Mesenchymal stem cell (in vitro differentiated cells and primary cell): ENCODE results near the gene RPL36.

Source experiments
- DNase-seq: peaks from one replicate; pipeline ENCODE4 v3.0.0-alpha.2; 2013
- H2AFZ ChIP-seq: one replicate; pipeline ENCODE4 v1.6.1; 2013; ENCODE audit warnings: low read depth, mild to moderate bottlenecking, control low read depth, inconsistent platforms, low read length, moderate library complexity
- H2AK5ac ChIP-seq: 2 replicates; pipeline ENCODE4 v1.6.1; 2013; ENCODE audit warnings: low read length, moderate library complexity, mild to moderate bottlenecking, inconsistent platforms; ENCODE audit not compliant: severe bottlenecking
- H2BK120ac ChIP-seq: one replicate; pipeline ENCODE4 v1.6.1; 2013; ENCODE audit warnings: low read depth, mild to moderate bottlenecking, inconsistent platforms, low read length, moderate library complexity
- H2BK12ac ChIP-seq, 2 experiments: one replicate each; pipeline ENCODE4 v1.6.1; 2013; ENCODE audit warnings: inconsistent platforms in 2 of 2, low read length in 2 of 2, mild to moderate bottlenecking in 2 of 2, moderate library complexity in 2 of 2, control low read depth in 1 of 2
- H2BK15ac ChIP-seq: one replicate; pipeline ENCODE4 v1.6.1; 2013; ENCODE audit warnings: mild to moderate bottlenecking, low read depth, inconsistent platforms; ENCODE audit not compliant: poor library complexity, severe bottlenecking
- H2BK5ac ChIP-seq: 2 replicates; pipeline ENCODE4 v1.6.1; 2013; ENCODE audit warnings: low read depth, mild to moderate bottlenecking, low read length, control low read depth, inconsistent platforms; ENCODE audit not compliant: poor library complexity, severe bottlenecking
- H3K14ac ChIP-seq, 2 experiments: one replicate each; pipeline ENCODE4 v1.6.1; 2013; ENCODE audit warnings: inconsistent platforms in 2 of 2, low read length in 2 of 2, control low read depth in 1 of 2, mild to moderate bottlenecking in 1 of 2, moderate library complexity in 1 of 2
- H3K18ac ChIP-seq, 2 experiments: one replicate each; pipeline ENCODE4 v1.6.1; 2013; ENCODE audit warnings: inconsistent platforms in 2 of 2, low read length in 2 of 2, control low read depth in 1 of 2, low read depth in 1 of 2, mild to moderate bottlenecking in 1 of 2
- H3K23ac ChIP-seq, 2 experiments: one replicate each; pipeline ENCODE4 v1.6.1; 2013; ENCODE audit warnings: inconsistent platforms in 2 of 2, low read length in 2 of 2, mild to moderate bottlenecking in 2 of 2, moderate library complexity in 2 of 2, control low read depth in 1 of 2
- H3K27ac ChIP-seq: 2 replicates; pipeline ENCODE4 v1.5.1; 2013; ENCODE audit warnings: mild to moderate bottlenecking, moderate library complexity, low read length, control low read depth, inconsistent platforms; ENCODE audit not compliant: poor library complexity, severe bottlenecking
- H3K27me3 ChIP-seq, 2 experiments: 2 replicates each; pipeline versions ENCODE4 v1.6.1 to v1.7.0; 2013; ENCODE audit warnings: low read length in 2 of 2, mild to moderate bottlenecking in 2 of 2, moderate library complexity in 2 of 2, control low read depth in 1 of 2, inconsistent platforms in 1 of 2; ENCODE audit not compliant: control insufficient read depth in 1 of 2, insufficient read depth in 1 of 2
- H3K36me3 ChIP-seq, 2 experiments: 2 replicates each; pipeline versions ENCODE4 v1.6.1 to v1.7.0; 2013; ENCODE audit warnings: low read length in 2 of 2, control low read depth in 1 of 2, inconsistent platforms in 1 of 2, low read depth in 1 of 2, mild to moderate bottlenecking in 1 of 2; ENCODE audit not compliant: insufficient read depth in 2 of 2, control insufficient read depth in 1 of 2
- H3K4ac ChIP-seq, 2 experiments: one replicate each; pipeline ENCODE4 v1.6.1; 2013; ENCODE audit warnings: inconsistent platforms in 2 of 2, low read length in 2 of 2, mild to moderate bottlenecking in 2 of 2, moderate library complexity in 2 of 2, control low read depth in 1 of 2, low read depth in 1 of 2
- H3K4me1 ChIP-seq: 2 replicates; pipeline ENCODE4 v1.6.1; 2013; ENCODE audit warnings: low read depth, low read length, control low read depth; ENCODE audit not compliant: control insufficient read depth, insufficient read depth
- H3K4me2 ChIP-seq: 2 replicates; pipeline ENCODE4 v1.6.1; 2013; ENCODE audit warnings: low read length, mild to moderate bottlenecking, inconsistent platforms; ENCODE audit not compliant: poor library complexity, severe bottlenecking
- H3K4me3 ChIP-seq, 2 experiments: 2 replicates each; pipeline versions ENCODE4 v1.5.1 to v1.7.0; 2013; ENCODE audit warnings: low read length in 2 of 2, mild to moderate bottlenecking in 2 of 2, control low read depth in 1 of 2, low read depth in 1 of 2; ENCODE audit not compliant: insufficient read depth in 1 of 2
- H3K79me1 ChIP-seq: replicated peaks from 2 replicates; pipeline ENCODE4 v1.6.1; 2013; ENCODE audit warnings: mild to moderate bottlenecking, control low read depth, low read length, inconsistent platforms; ENCODE audit not compliant: poor library complexity, severe bottlenecking
- H3K9ac ChIP-seq: 2 replicates; pipeline ENCODE4 v1.7.0; 2013; ENCODE audit warnings: mild to moderate bottlenecking, low read length, moderate library complexity
- H3K9me3 ChIP-seq: 2 replicates; pipeline ENCODE4 v1.7.0; 2013; ENCODE audit warnings: mild to moderate bottlenecking, low read length; ENCODE audit not compliant: control insufficient read depth
- H4K8ac ChIP-seq: one replicate; pipeline ENCODE4 v1.6.1; 2013; ENCODE audit warnings: inconsistent platforms, mild to moderate bottlenecking, low read length, moderate library complexity
- H4K91ac ChIP-seq: one replicate; pipeline ENCODE4 v1.6.1; 2013; ENCODE audit warnings: mild to moderate bottlenecking, low read length, inconsistent platforms
- WGBS: methylation state at CpG from one replicate; pipeline ENCODE4 v1.1.7; 2013; ENCODE audit warnings: mixed read lengths; 5-methylcytosine and 5-hydroxymethylcytosine counted together

The RPL36 gene

GRCh38 chr19:5672708-5673459, 17.2 kb upstream of the RPL36 start:
- H2BK15ac ChIP-seq = no peak overlapping the region
- no peak overlapping the region for H4K91ac ChIP-seq
- H3K36me3 ChIP-seq = peaks cover 31 to 54% of the 10 kb centered on the region in 2 experiments
- 97% methylated on average over 13 of the region's 13 CpGs for WGBS
- H2BK5ac ChIP-seq = no peak overlapping the region
- no peak overlapping the region for H3K9ac ChIP-seq
- no peak overlapping the region for H3K27ac ChIP-seq
- H3K9me3 ChIP-seq = no peaks in the 10 kb centered on the region
- no peak overlapping the region for H3K14ac ChIP-seq
- no peak overlapping the region for H3K23ac ChIP-seq
- peaks cover 12% of the 10 kb centered on the region for H3K79me1 ChIP-seq
- no peak overlapping the region for H3K18ac ChIP-seq
- H3K4me3 ChIP-seq = no peak overlapping the region
- no peak overlapping the region for H3K4ac ChIP-seq
- DNase-seq = no peak
- H3K4me1 ChIP-seq = peaks cover 4% of the 10 kb centered on the region
- H2BK12ac ChIP-seq = no peak overlapping the region
- no peak overlapping the region for H4K8ac ChIP-seq
- no peak overlapping the region for H3K4me2 ChIP-seq
- H3K27me3 ChIP-seq = no peaks in the 10 kb centered on the region
- no peak overlapping the region for H2AK5ac ChIP-seq
- H2BK120ac ChIP-seq = no peak overlapping the region
- H2AFZ ChIP-seq = no peak overlapping the region

- WGBS = 100% methylated on average over 1 of the region's 1 CpG
- no peak overlapping the region for H3K4ac ChIP-seq
- no peak overlapping the region for H3K18ac ChIP-seq
- H2BK120ac ChIP-seq = no peak overlapping the region
- no peaks in the 10 kb centered on the region for H3K27me3 ChIP-seq
- no peak overlapping the region for H3K9ac ChIP-seq
- no peak overlapping the region for H3K4me3 ChIP-seq
- no peak overlapping the region for H2AK5ac ChIP-seq
- peaks cover 28 to 54% of the 10 kb centered on the region in 2 experiments for H3K36me3 ChIP-seq
- H3K27ac ChIP-seq = no peak overlapping the region
- H4K91ac ChIP-seq = no peak overlapping the region
- H3K9me3 ChIP-seq = no peaks in the 10 kb centered on the region
- peaks cover 15% of the 10 kb centered on the region for H3K79me1 ChIP-seq
- no peak overlapping the region for H2BK5ac ChIP-seq
- H2BK12ac ChIP-seq = no peak overlapping the region
- no peak overlapping the region for H4K8ac ChIP-seq
- DNase-seq = no peak
- peaks cover 1% of the 10 kb centered on the region for H3K4me1 ChIP-seq
- H3K4me2 ChIP-seq = no peak overlapping the region
- H3K23ac ChIP-seq = no peak overlapping the region
- H2BK15ac ChIP-seq = no peak overlapping the region
- H2AFZ ChIP-seq = no peak overlapping the region
- no peak overlapping the region for H3K14ac ChIP-seq
Measured at GRCh38 chr19:5673752-5674151, 16.3 kb upstream of the RPL36 start.

GRCh38 chr19:5674714-5675113, 15.4 kb upstream of the RPL36 start:
- DNase-seq = no peak
- no peak overlapping the region for H3K4me3 ChIP-seq
- no peak overlapping the region for H3K4me2 ChIP-seq
- H3K14ac ChIP-seq = no peak overlapping the region
- no peak overlapping the region for H4K8ac ChIP-seq
- H3K27ac ChIP-seq = no peak overlapping the region
- H2BK5ac ChIP-seq = no peak overlapping the region
- WGBS = 86% methylated on average over 5 of the region's 5 CpGs
- no peak overlapping the region for H2BK120ac ChIP-seq
- H3K9me3 ChIP-seq = no peaks in the 10 kb centered on the region
- H3K9ac ChIP-seq = no peak overlapping the region
- peaks cover 19 to 45% of the 10 kb centered on the region in 2 experiments for H3K36me3 ChIP-seq
- H3K27me3 ChIP-seq = no peaks in the 10 kb centered on the region
- H3K4ac ChIP-seq = no peak overlapping the region
- H4K91ac ChIP-seq = peak overlapping the region; percentile 5
- H2BK12ac ChIP-seq = no peak overlapping the region
- no peak overlapping the region for H2BK15ac ChIP-seq
- peaks cover 8% of the 10 kb centered on the region for H3K4me1 ChIP-seq
- no peak overlapping the region for H2AFZ ChIP-seq
- H3K18ac ChIP-seq = no peak overlapping the region
- peaks cover 15% of the 10 kb centered on the region for H3K79me1 ChIP-seq
- no peak overlapping the region for H2AK5ac ChIP-seq
- no peak overlapping the region for H3K23ac ChIP-seq

- H2AFZ ChIP-seq = no peak overlapping the region
Measured at GRCh38 chr19:5676105-5676771, 13.9 kb upstream of the RPL36 start.

More at GRCh38 chr19:5676105-5676771, 13.9 kb upstream of the RPL36 start:
- Histone ChIP-seq H2BK120ac (no peak overlapping the region), H3K23ac (no peak overlapping the region), H3K14ac (no peak overlapping the region), H3K27ac (no peak overlapping the region), H3K18ac (no peak overlapping the region), H3K27me3 (no peaks in the 10 kb centered on the region), H3K4me3 (no peak overlapping the region), H2AK5ac (no peak overlapping the region), H4K91ac (peak overlapping the region; percentile 78), H4K8ac (no peak overlapping the region), H3K36me3 (peaks cover 14 to 39% of the 10 kb centered on the region in 2 experiments), H3K4me1 (peaks cover 13% of the 10 kb centered on the region), H3K9me3 (no peaks in the 10 kb centered on the region), H3K79me1 (peaks cover 19% of the 10 kb centered on the region), H2BK5ac (no peak overlapping the region), H2BK15ac (no peak overlapping the region), H2BK12ac (peak overlapping the region in 1 of 2 experiments; percentile 21), H3K4me2 (no peak overlapping the region), H3K4ac (no peak overlapping the region), H3K9ac (no peak overlapping the region)
- no peak for DNase-seq
- WGBS = 94% methylated on average over 15 of the region's 17 CpGs
